Hindlimb muscle (tissue), 1 donor: Measurements from ENCODE around the gene SHCBP1. TPM values are rescaled to one million over a fixed set of nuclear protein-coding genes. Genes with fewer than 3 reads are reported as not detected.

Experiments used
- DNase-seq: peaks from one replicate; pipeline ENCODE4 v3.0.0-alpha.2; 2013
- polyA plus RNA-seq: library from polyadenylated mRNA; unstranded; fragments of 120-200 nt; gene quantifications from one replicate; pipeline ENCODE4 v1.2.1, GENCODE V29; 2013; ENCODE audit not compliant: insufficient read length

SHCBP1 gene
- polyA plus RNA-seq, 1 donor, result 8.9 TPM

DNA sequence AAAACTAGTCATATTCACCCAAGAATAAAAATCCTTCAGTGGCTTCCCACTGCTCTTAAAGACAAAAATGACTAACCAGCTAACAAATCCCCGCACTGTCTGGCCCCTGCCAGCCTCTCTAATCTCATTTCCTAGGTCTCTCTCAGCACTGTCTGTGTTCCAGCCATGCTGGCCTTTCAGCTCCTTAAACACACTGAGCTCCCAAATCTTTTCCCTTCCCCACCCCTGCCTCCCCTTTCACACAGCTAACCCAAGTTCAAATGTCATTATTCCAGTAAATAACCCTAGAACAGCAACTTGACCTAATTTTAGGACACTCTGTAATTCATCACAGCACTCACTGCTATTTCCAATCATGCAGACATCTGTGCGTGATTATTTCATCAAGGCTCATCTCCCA is 7.8 kb downstream of the SHCBP1 start:
- DNase-seq, result no peak

DNA sequence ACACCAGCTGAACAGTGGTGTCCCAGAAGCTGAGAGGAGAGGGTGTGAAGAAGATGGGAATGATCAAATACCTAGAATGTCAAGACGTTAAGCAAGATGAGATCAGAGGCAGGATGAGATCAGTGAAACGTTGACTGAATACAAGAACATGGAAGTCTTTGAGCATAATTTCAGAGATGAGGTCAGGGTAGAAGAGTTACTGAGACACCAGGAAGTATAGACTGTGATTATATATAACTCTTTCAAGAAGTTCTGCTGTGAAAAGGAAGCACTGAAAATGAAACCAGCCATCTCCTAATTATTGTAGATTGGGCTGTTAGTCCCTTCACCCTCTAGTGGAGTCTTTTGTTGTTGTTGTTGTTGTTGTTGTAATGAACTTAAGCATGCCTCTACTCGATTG is 9.1 kb downstream of the SHCBP1 start:
- no peak for DNase-seq

- DNase-seq, result peak; percentile 34
Measured at GRCh38 chr16:46607529-46607928, 13.7 kb downstream of the SHCBP1 start.

DNA sequence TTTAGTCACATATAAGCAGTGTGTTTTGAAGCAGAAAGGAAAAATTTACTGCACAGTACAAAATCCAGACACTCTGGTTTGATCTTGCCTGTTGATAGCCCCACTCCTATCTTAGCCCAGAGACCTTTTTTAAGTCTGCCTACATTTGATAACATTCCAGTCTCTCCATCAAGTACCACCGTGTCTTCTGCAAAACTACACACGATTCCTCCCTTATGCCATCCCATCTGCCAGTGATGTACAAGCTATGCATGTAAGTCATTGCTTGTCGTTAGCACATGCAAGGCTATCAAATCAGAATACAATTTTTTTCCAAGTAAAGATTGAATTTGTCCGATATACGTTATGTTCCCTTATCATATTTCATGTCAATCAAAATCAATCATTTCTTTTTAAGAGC is 14.9 kb downstream of the SHCBP1 start:
- DNase-seq, result no peak

DNA sequence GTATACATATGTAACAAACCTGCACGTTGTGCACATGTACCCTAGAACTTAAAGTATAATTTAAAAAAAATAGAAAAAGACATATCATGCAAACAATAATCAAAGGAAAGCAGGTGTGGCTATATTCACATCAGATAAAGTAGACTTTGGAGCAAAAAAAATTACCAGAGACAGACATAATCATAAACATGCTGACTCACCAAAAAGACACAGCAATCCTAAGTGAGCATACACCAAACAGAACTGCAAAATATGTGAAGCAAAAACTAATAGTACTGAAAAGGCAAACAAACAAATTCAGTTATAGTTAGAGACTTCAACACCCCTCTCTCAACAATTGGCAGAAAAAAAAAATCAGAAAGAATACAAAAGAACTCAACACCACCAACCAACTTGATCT is 29.9 kb downstream of the SHCBP1 start:
- DNase-seq, result no peak

- DNase-seq, result no peak
Measured at GRCh38 chr16:46586011-46586577, 35.1 kb downstream of the SHCBP1 start.

DNA sequence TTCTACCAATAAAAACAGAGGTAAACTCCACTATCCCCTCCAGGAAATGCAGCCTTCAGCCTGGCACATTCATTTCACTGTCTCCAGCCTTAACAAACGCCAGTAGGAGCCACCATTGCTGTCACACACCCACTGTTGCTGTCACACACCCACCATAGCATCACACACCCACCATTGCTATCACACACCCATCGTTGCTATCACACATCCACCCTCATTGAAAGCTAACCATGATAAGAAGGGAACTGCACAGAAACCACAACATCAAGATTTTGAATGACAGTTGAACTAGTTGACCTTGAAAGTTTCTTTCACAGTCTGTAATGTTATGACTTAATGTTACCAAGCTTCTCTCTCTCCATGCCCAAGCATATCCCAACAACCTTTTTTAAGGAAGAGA is 38.1 kb downstream of the SHCBP1 start:
- DNase-seq, result no peak

- no peak for DNase-seq
Measured at GRCh38 chr16:46582313-46582712, 38.9 kb downstream of the SHCBP1 start.

GRCh38 chr16:46577988-46578579 is 43.1 kb downstream of the SHCBP1 start:
- no peak for DNase-seq

DNA sequence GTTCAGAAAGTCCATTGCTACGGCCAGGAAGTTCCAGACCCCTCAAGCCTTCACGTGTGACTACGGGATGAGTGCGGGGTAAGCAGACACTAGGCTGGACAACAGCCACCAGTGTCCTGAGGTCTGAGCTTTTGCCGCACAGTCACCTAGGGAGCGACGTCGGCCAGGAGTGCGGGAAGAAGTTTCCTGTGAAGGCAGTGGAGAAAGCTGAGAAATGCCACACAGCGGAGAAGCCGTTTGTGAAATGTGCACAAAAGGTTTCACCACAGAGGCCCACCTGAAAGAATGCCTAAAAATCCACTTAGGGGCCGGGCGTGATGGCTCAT is 47.4 kb downstream of the SHCBP1 start:
- no peak for DNase-seq

DNA sequence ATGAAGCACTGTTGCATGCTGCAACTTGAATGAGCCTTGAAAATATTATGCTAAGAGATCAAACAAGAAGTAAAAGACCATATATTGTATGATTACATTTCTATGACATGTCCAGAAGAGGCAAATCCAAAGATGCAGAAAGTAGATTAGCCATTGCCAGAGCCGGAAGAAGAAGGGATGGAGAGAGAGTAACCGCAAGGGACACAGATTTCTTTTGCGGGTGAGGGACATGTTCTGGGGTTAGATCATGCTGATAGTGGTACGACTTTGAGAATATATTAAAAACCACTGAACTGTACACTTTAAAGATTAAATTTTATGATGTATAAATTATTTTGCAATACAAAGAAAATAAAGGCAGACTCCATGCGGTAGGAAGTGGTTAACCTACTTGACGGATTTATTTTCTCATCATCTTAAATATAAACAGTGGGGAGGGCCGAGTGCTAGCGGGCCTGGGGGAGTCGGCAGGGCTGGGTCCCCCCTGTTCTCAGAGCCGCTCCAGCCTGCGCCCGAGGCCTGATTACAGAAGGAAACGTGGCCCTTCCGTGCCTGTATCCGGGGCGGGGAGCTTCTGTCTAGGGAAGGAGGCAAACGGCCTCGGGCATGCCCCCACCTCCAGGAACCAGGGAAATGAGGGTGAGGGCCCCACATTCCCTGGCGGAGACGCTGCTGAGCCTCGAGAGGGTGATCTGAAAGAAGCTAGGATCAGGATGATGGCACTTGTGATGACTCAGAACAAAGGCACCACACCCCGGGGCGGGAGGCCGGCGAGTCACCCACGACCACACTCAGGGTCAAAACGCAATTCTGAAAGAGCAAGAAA is 48.0 kb downstream of the SHCBP1 start:
- no peak for DNase-seq

DNA sequence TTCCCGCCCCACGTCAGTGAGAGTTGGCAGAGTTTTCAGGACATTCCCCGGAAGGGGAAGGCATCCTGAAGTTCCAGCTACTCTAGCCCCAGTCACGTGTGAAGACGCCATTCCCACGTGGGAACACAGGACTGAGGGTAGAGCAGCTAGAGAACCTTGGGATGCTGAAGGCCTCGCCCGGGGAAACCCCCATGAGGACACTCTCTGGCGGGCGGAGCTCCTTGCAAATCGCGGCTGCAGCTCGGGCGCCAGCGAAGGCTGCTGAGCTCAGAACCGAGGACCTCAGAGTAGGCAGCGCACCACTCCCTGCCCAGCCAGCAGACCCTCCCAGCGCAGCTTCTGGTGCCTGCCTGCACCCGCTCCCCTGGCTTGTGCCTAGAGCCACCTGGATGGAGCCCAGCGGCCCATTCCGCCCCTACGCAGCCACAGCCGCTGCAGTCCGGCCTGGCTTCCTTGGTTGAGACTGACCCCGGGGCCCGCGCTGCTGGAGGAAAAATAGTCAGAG is 51.9 kb downstream of the SHCBP1 start:
- no peak for DNase-seq

DNA sequence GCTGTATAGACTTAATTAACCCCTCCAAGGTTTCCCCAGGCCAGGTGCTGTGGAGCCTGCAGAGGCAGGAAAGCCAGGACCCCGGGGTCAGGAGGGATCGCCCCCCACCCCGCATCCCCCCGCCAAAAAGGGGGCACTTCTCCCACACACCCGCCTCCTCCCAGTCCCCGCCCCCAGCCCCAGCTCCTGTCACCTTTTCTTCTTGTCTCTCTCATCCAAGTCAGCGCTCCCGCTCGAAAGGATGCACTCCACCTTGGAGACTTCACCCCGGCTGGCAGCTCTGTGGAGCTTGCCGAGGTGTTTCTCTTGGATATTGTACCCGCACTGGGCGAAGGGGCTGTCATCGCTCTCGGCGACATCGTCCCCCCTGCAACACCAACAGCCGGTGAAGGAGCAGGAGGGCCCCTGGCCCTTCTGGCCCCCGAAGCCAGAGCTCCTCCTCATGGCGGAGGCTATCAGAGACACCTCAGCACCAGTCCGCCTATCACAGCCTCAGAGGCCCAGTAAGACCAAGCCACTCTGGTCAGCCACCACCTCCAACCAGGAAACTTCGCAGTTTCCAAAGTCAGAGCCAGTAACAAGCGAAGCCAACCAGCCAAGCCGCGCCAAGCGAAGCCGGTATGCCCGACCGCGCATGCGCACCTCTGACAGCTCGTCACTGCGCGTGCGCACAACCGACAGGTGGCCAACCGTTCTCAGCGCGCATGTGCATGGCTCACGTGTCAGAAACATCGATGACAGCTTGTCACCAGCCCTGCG is 52.5 kb downstream of the SHCBP1 start:
- DNase-seq, result no peak

DNA sequence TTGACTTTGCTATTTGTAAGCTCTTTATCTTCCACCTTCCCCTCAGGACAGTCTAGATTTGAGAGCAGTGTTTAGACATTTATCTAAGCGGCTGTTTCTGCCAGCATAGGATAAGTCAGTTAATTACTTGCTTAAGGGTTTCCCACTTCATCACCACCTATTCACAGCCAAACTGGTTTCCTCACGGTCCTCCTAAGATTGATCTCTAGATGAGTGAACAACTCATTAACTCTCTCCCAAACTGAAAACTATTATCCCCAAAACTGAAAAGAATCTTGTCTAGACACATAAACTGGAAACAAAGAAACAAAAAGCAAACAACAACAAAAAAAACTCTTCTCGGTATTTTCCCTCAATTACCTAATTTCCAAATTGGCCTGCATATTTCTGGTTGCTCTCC is 58.2 kb downstream of the SHCBP1 start:
- no peak for DNase-seq

- DNase-seq, result no peak
Measured at GRCh38 chr16:46558018-46558417, 63.2 kb downstream of the SHCBP1 start.

GRCh38 chr16:46555951-46556350 is 65.2 kb downstream of the SHCBP1 start:
- DNase-seq, result no peak

- peak; percentile 43 for DNase-seq
Measured at GRCh38 chr16:46554435-46554834, 66.7 kb downstream of the SHCBP1 start.

GRCh38 chr16:46549477-46549876 is 71.7 kb downstream of the SHCBP1 start:
- no peak for DNase-seq

Other genes starting within 250 kb of the SHCBP1 start
- gene VPS35, start 67.8 kb upstream of the SHCBP1 start, polyA plus RNA-seq, result 72.3 TPM
- gene ORC6, start 68.3 kb upstream of the SHCBP1 start, polyA plus RNA-seq, result 8.1 TPM
- 7.9 TPM for gene MYLK3, start 127.0 kb upstream of the SHCBP1 start, polyA plus RNA-seq
- 24.4 TPM for gene C16orf87, start 209.8 kb upstream of the SHCBP1 start, polyA plus RNA-seq